H4 (cell line): Measurements from ENCODE around the gene DAB2IP. TPM values are rescaled to one million over a fixed set of nuclear protein-coding genes. Genes with fewer than 3 reads are reported as not detected.
"Not testable (repeated sequence)": the region's sequence is repeated elsewhere in the genome, so short reads cannot be mapped to it uniquely, and the experiment has no call there.

Experiments used
- DNase-seq: peaks from one replicate; pipeline ENCODE4 v3.0.0-alpha.2; 2015; ENCODE audit warnings: low spot score
- total RNA-seq: library from RNA; depleted of rRNA; stranded (reverse); fragments of >200 nt; shearing (Covaris generic); gene quantifications from 2 replicates; pipeline ENCODE4 v1.2.3, GENCODE V29; 2014

The DAB2IP gene
- total RNA-seq, 1 experiment from 2014 or later = 8.4 TPM

DNA sequence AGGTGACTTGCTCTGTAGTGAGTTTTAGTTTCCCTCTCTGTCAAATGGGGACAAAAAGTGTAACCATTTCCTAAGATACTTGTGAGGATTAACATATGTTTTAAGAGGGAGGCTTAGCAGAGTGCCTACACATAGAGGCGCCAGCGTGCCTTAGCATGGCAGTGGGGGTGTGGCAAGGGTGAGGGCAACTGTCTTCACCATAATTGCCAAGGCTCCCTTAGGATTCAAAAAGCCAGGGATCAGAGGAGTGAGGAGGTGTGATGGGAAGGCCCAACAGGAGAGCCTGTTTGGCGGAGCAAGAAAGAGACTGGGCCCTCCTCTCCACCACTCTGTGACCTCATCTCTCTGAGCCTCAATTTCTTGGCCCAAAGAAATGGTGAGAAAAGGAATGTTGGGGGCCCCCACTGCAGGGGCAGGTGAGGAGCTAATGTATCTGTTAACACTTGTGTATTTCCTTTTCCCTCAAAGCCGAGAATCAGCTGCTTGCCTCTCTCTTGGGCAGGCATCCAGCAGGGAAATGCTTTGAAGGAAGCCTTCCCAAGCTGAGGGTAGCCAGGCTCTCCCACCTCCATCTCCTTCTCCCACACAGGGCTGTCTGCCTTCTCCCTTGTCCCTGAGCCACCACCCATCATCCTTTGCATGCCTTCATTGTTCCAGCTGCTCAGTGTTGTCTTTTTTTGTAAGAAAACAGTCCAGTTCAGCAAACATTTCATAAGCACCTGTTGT lies 76.0 kb downstream of the DAB2IP start:
- DNase-seq = no peak

DNA sequence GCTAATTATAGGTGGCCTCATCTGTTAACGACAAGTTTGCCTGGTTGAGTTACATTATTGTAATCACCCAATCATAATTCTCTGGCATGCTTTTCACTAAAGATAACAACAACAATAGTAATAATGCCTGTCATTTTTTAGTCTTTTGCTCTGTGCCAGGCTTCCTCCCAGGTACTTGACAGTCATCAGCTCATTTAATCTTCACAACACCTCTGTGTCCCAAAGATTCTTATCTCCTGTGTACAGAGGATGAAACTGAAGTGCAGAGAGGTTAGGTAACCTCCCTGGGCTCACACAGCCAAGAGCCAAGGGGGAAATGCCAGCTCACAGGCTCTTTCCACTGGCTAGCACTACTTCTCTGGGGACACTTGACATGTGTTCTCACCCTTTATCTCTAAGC lies 77.5 kb downstream of the DAB2IP start:
- DNase-seq = no peak

DNA sequence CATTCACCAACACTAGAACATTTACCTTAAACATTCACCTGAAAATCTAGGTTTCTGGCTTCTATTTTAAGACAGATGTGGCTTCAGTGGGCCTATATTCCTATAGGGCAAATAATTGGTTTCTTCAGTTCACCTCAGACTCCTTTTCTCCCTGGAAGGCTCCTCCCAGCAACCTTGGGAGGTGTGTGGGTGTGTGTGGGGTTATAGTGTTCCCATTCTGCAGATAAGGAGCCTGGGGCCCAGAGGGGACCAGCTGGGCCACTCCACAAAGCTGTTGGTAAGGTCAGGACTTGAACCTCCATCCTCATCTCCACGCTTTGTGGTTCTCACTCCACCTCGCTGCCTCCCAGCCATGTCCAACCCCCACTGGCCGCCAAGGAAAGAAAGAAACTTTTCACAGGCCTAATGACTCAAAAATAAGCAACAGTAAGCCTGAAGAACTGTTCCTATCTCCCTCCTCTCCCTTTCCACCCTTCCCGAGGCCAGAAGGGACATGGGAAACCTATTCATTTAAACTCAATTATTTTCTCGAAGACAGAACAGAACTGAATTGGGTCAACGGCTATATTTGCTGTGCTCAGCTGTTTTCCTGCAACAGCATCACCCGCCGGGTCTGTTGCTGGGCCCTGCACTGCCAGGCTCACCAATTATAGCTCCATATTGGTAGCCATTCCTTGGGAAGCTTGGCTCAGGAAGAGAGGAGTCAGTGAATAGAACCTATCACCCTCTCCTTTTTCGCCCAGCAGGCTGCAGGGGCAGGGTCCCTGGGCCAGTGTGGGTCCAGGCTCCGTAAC lies 78.5 kb downstream of the DAB2IP start:
- no peak for DNase-seq

DNA sequence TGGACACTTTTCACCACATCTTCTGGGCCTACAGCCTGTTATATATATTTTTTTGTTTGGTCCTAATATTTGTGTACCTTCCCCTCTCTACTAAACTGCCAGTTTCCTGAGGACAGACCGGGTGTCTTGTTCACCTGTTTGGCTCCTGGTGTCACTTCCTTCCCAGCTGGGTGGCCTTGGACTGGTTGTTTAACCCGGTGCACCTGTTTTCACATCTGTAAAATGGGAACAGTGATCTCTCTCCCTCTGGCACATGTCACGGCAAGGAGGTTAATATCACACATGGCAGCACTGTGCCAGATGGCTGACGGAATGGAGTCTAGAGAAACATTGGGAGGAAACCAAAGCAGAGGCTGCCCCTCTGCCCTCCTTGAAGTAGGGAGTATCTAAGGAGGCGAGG lies 79.7 kb downstream of the DAB2IP start:
- no peak for DNase-seq

GRCh38 chr9:121731919-121732318 lies 80.5 kb downstream of the DAB2IP start:
- no peak for DNase-seq

- no peak for DNase-seq
Measured at GRCh38 chr9:121732389-121732788, 81.0 kb downstream of the DAB2IP start.

DNA sequence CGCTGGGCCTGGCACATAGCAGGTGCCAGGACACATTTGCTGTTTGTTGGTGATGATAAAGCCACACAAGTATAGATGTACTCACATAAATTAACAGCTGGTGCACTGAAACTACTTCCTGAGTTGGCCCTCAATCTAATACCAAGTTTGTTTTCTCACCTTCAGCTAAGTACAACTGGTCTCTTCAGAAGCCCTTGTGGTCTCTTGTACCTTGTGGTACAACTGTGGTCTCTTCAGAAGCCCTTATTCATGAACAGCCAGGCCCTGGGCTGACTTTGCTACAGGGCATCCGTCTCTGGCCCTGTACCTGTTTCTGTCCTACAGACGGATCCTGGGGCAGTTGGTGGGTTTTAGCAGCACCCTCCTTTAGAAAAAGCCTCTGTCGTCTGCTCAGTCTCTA lies 81.5 kb downstream of the DAB2IP start:
- DNase-seq = no peak

- DNase-seq = no peak
Measured at GRCh38 chr9:121734465-121734864, 83.0 kb downstream of the DAB2IP start.

DNA sequence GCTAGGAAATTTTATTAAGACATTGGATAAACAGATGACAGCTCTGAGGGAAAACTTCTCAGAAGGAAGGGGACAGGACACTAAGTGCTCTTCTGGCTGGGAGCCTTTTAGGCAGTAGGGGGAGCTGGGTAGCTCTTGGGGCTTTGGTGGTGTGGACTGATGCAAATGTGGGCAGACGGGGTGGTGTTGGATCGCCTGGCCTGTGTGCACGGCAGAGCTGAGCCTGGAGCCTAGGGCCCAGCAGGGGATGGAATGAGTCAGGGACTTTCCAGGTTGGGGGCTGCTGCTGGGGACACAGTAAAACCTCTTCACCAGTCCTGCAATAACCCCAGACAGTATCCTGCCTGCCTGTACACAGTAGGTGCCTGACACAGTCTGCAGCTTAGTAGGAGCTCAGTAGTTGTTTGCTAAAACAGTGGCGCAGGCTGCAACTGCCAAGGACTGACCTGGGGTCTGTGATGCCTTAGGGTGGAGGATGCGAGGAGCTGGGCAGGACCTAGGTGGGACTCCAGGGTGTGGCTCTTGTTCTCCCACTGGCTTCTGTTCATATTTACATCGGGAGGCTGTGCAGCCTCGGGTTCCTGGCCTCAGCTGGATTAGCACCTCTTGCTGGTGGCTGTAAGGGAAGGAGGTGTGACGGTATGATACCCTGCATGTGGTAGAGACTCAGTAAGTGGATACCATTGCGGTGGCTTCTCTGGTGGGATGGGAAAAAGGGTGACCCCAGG lies 83.8 kb downstream of the DAB2IP start:
- peak; percentile 65 for DNase-seq

GRCh38 chr9:121735793-121736770 lies 84.6 kb downstream of the DAB2IP start:
- DNase-seq = no peak

GRCh38 chr9:121736934-121737462 lies 85.6 kb downstream of the DAB2IP start:
- no peak for DNase-seq

GRCh38 chr9:121737481-121737931 lies 86.1 kb downstream of the DAB2IP start:
- DNase-seq = no peak

- DNase-seq = no peak
Measured at GRCh38 chr9:121738411-121738810, 87.0 kb downstream of the DAB2IP start.

GRCh38 chr9:121738968-121739367 lies 87.5 kb downstream of the DAB2IP start:
- no peak for DNase-seq

GRCh38 chr9:121739971-121740370 lies 88.5 kb downstream of the DAB2IP start:
- DNase-seq = no peak

DNA sequence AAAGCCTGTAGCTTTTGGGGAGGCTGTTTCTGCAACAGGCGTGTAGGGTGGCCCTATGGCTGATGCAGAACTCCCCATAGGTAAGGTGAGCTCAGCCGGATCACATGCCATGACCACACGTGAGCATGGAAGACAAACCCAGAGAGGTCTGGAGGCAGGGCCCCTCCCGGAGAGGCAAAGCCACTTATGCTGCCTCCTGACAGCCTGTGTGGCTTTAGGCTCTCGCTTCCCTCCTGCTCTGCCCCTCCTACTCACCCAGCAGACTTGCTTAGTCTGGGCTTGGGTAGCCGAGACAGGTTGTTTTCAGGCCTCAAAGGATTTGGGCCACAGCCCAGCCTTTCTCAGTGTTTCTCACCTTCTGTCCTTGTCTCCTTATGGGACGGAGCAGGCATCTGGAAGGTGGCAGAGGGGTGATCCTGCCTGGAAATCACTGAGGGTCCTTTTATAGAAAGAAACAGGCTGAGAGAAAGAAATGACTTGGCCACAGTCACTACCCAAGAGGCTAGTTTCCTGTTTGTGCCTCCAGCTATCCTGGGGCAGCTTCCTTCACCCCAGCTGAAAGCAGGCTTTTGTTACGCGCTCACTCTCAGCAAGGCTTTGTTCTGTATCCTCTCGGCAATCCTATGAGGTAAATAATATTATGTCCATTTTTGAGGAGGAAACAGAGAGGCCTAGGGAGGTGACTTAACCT lies 89.9 kb downstream of the DAB2IP start:
- DNase-seq = no peak

DNA sequence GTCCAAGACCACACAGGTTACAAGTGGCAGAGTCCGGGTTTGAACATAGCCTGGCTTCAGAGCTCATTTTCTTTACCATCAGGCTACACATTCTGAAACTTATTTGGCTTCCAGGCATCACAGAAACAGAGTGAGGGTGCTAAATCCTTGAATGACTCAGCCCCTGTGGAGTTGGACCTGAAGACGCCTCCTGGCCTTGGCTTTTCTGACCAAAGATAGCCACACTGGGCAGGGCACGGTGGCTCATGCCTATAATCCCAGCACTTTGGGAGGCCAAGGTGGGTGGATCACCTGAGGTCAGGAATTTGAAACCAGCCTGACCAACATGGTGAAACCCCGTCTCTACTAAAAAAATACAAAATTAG lies 90.5 kb downstream of the DAB2IP start:
- not testable (repeated sequence) for DNase-seq

DNA sequence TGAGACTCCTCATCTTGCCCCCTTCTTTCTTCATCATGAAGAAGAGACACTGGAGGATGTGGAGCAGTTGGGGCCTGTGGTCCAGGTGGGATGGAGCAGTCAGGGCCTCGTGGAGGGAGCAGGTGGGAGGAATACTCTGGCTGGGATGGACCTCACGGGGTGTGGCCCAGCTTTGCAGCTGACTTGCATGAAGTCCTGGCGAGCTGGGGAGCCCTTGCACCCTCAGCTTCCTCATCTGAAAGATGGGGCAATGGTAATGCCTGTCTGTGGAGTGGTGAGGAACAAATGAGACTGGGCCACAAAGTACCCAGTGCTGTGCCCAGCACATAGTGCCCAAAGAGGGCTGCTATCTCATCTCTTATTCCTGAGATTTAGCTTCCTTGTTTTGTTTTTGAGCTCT lies 91.5 kb downstream of the DAB2IP start:
- no peak for DNase-seq

DNA sequence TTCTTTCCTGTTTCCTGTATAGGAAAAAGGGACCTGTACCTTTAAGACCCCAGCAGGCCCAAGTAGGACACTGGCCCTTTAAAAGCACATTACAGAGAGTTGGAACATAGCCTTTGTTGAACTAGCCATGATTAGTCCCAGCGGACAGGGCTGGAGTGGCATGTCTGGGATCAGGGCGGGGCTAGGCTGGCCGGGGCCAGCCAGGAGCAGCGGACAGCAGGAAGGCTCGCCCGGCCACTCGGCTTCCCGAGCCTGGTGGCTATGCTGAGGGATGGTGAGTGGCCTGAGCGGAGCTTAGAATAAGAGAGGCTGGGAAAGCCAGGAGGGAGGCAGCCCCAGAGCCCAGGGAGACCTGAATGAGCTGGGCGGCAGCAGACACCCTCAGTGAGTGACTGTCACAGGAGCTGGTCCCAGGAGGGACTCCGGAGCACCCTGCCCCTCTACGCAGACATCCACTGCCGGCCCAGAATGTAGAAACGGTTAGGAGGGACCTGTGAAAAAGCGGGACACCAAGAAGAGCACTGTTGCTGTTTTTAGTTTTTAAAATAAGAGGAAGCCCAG lies 92.1 kb downstream of the DAB2IP start:
- peak; percentile 70 for DNase-seq
